BJ (cell line): Measurements from ENCODE around the gene TRIM2. TPM values are rescaled to one million over a fixed set of nuclear protein-coding genes. Genes with fewer than 3 reads are reported as not detected.

Source experiments
- CTCF ChIA-PET: fragments of 350-600 bp; formaldehyde crosslinking; extraction: SDS; loops from one replicate; lab custom pipeline; 2021; ENCODE audit warnings: antibody characterized with exemption, inconsistent platforms; lab: Yijun Ruan, JAX
- POLR2A ChIA-PET: fragments of 300-600 bp; sonication (Branson Sonifier 250); formaldehyde crosslinking; extraction: SDS; loops from one replicate; lab custom pipeline; 2021; ENCODE audit warnings: antibody characterized with exemption; lab: Charles Lee
- DNase-seq: peaks from one replicate; pipeline ENCODE4 v3.0.0-alpha.2; 2011; ENCODE audit warnings: low read depth
- H3K27me3 ChIP-seq: 2 replicates; pipeline ENCODE4 v1.6.0; 2011; ENCODE audit warnings: low read length; ENCODE audit not compliant: control insufficient read depth, insufficient read depth
- H3K36me3 ChIP-seq: 2 replicates; pipeline ENCODE4 v1.5.1; 2011; ENCODE audit warnings: low read length; ENCODE audit not compliant: control insufficient read depth, insufficient read depth
- H3K4me3 ChIP-seq: 2 replicates; pipeline ENCODE4 v1.5.1; 2011; ENCODE audit warnings: low read depth, mild to moderate bottlenecking, control low read depth, low read length
- CTCF ChIP-seq: IDR thresholded peaks from 2 replicates; pipeline ENCODE4 v1.5.1; 2011; ENCODE audit warnings: low read depth, mild to moderate bottlenecking, control low read depth, inconsistent platforms, low read length, moderate library complexity; ENCODE audit not compliant: insufficient read depth
- polyA plus RNA-seq: library from polyadenylated mRNA; depleted of rRNA; stranded (reverse); fragments of >200 nt; gene quantifications from 2 replicates; pipeline ENCODE4 v1.2.3, GENCODE V29; 2011

TRIM2 gene
- polyA plus RNA-seq, 1 experiment: 34.1 TPM

- no peaks in the 10 kb centered on the region for H3K36me3 ChIP-seq
- ChIA-PET POLR2A (interaction anchor here (0.7 to 0.8 kb wide), 2 partner anchors 34 to 229 kb away, joined by 3 to 5 read pairs; no protein-coding TSS in a partner anchor), CTCF (interaction anchor here (0.8 to 7.9 kb wide), 19 partner anchors 10 to 299 kb away, joined by 3 to 93 read pairs (median 4); no protein-coding TSS in a partner anchor)
- no peak for DNase-seq
- peak; percentile 21; the same call in 1 of the 2 replicates for TF ChIP-seq CTCF
- H3K4me3 ChIP-seq: peak overlapping the region; percentile 77
- H3K27me3 ChIP-seq: no peaks in the 10 kb centered on the region
These were observed 141.1 kb downstream of the TRIM2 start for GRCh38 chr4:153345012-153345981.

GRCh38 chr4:153346031-153346430, 141.8 kb downstream of the TRIM2 start:
- CTCF ChIA-PET: interaction anchor here (0.8 to 7.9 kb wide), 14 partner anchors 10 to 298 kb away, joined by 3 to 93 read pairs (median 4); no protein-coding TSS in a partner anchor
- H3K27me3 ChIP-seq: no peaks in the 10 kb centered on the region

DNA sequence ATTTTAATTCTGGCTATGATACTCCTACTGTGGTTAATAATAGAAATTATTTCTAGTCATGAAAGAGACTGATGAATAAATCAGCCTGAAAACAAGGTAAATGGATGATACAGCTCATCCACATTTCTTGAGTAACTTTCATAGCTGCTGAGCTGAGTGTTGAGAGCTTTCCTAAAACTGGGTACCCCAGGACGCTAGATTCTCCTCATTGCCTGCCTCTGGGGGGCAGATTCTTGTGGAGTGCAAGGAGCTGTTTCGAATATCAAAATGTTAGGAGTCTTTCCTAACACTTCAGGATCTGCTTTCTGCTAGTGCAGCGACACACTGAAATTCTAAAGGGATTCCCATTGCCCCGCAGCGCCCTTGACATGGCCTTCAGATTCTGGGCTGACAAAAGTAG, 142.3 kb downstream of the TRIM2 start:
- Histone ChIP-seq H3K4me3 (no peak overlapping the region), H3K36me3 (no peaks in the 10 kb centered on the region), H3K27me3 (no peaks in the 10 kb centered on the region)
- TF ChIP-seq CTCF: no peak
- ChIA-PET POLR2A (no interaction called here), CTCF (interaction anchor here (1.0 to 7.9 kb wide), 8 partner anchors 86 to 297 kb away, joined by 3 to 93 read pairs (median 4); no protein-coding TSS in a partner anchor)
- DNase-seq: no peak

More at GRCh38 chr4:153346031-153346430, 141.8 kb downstream of the TRIM2 start:
- POLR2A ChIA-PET: no interaction called here
- H3K36me3 ChIP-seq: no peaks in the 10 kb centered on the region
- TF ChIP-seq CTCF: no peak
- H3K4me3 ChIP-seq: no peak overlapping the region
- no peak for DNase-seq

GRCh38 chr4:153347117-153347516, 142.9 kb downstream of the TRIM2 start:
- H3K4me3 ChIP-seq: no peak overlapping the region
- no peak for DNase-seq
- ChIA-PET POLR2A (no interaction called here), CTCF (interaction anchor here (1.1 to 7.9 kb wide), 3 partner anchors 221 to 297 kb away, joined by 3 to 93 read pairs (median 11); no protein-coding TSS in a partner anchor)
- no peaks in the 10 kb centered on the region for H3K36me3 ChIP-seq
- H3K27me3 ChIP-seq: no peaks in the 10 kb centered on the region
- TF ChIP-seq CTCF: no peak

DNA sequence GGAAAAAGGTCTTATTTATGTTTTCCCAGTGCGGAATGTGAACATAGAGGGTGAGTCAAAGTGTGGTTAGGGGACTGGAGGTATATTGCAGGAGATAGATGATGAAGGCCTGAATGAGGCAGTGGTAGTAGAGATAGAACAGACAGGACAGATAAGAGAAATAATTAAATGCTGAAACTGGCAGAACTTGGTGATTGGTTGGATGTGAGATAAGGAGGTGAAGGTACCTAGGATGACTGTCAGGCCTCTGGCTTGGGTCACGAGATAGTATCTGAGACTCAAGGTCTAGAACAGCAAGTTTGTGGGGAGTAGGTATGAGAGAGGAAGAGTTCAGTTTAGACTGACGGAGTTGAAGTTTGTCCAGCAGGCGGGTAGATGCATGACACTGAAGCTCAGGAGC, 143.8 kb downstream of the TRIM2 start:
- no peaks in the 10 kb centered on the region for H3K27me3 ChIP-seq
- no peak for DNase-seq
- POLR2A ChIA-PET: no interaction called here
- CTCF ChIA-PET: no interaction called here
- no peaks in the 10 kb centered on the region for H3K36me3 ChIP-seq
- no peak for TF ChIP-seq CTCF
- H3K4me3 ChIP-seq: no peak overlapping the region
